ENCODE measurements around the gene IQGAP2. TPM values are rescaled to one million over a fixed set of nuclear protein-coding genes. Genes with fewer than 3 reads are reported as not detected.
"Not testable (repeated sequence)": the region's sequence is repeated elsewhere in the genome, so short reads cannot be mapped to it uniquely, and the experiment has no call there.

IQGAP2 gene
- total RNA-seq, 3 donors from 2014 or later (not counting 1 experiment from before 2014, with no cell fraction given): 172 to 218 (median 207) TPM

DNA sequence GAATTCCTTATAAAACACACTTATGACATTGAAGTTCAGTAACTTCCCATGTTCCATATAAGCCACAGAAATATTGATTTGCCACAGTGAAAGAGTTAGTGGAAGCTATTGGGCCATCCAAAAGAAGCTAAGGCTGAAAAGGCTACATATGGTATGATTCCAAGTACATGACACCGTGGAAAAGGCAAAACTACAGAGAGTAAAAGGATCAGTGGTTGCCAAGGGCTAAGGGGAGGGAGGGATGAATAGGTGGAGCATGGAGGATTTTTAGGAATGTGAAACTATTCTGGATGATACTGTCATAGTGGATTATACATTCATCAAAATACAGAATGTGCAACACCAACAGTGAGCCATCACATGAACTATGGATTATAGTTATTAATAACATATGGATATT is 110.4 kb downstream of the IQGAP2 start:
- Mint-ChIP-seq H3K4me1 (peaks cover 47% of the 10 kb centered on the region in 2 donors), H3K9me3 (no peaks in the 10 kb centered on the region), H3K4me3 (no peak overlapping the region), H3K36me3 (peaks cover 7% of the 10 kb centered on the region), H3K27ac (peak overlapping the region; percentile 48 to 92), H3K27me3 (ENCODE audit: low read depth in 2 of 2) (no peaks in the 10 kb centered on the region)
- Histone ChIP-seq H3K27ac (ENCODE audit: low read length) (no peak overlapping the region), H3K36me3 (ENCODE audit: control insufficient read depth, insufficient read depth, low read length) (peaks cover 12% of the 10 kb centered on the region), H3K4me3 (ENCODE audit: low read length) (no peak overlapping the region), H3K4me1 (ENCODE audit: control insufficient read depth, insufficient read depth, low read length) (peaks cover 6% of the 10 kb centered on the region), H3K27me3 (ENCODE audit: control insufficient read depth, insufficient read depth, low read length) (no peaks in the 10 kb centered on the region), H3K9me3 (ENCODE audit: control insufficient read depth, insufficient read depth, low read length) (no peaks in the 10 kb centered on the region)
- WGBS (ENCODE audit: insufficient coverage): 97% methylated on average over 1 of the region's 1 CpG
- intact Hi-C loops (cut with micrococcal nuclease): no loop called here
- no peak for TF ChIP-seq CTCF (IDR thresholded peaks at IDR 0.05)
- no peak for DNase-seq
- ATAC-seq: no peak

DNA sequence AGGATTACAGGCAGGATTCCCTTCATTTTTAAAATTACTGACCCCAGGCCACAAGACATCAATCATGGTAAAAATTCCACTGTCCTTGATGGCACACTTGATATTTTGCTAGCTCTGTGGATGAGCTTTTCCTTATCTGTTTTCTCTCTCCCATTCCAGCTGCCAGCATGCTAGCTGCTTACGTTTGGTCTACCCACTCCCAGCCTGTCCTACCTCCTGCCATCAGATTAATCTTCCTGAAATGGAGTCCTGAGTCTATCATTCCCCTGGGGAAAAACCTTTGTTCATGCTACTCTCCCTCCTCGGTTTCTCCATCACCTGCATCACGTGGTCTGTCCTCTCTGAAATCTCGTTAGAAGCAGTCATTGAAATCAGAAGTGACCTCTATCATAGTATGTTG is 111.2 kb downstream of the IQGAP2 start:
- H3K27ac Mint-ChIP-seq: peak overlapping the region; percentile 68 to 92
- peaks cover 44 to 49% of the 10 kb centered on the region in 2 donors for H3K4me1 Mint-ChIP-seq
- Histone ChIP-seq H3K27ac (ENCODE audit: low read length) (no peak overlapping the region), H3K4me1 (ENCODE audit: control insufficient read depth, insufficient read depth, low read length) (peaks cover 6% of the 10 kb centered on the region), H3K4me3 (ENCODE audit: low read length) (no peak overlapping the region), H3K27me3 (ENCODE audit: control insufficient read depth, insufficient read depth, low read length) (no peaks in the 10 kb centered on the region), H3K9me3 (ENCODE audit: control insufficient read depth, insufficient read depth, low read length) (no peaks in the 10 kb centered on the region), H3K36me3 (ENCODE audit: control insufficient read depth, insufficient read depth, low read length) (peaks cover 12% of the 10 kb centered on the region)
- no peak overlapping the region for H3K4me3 Mint-ChIP-seq
- intact Hi-C loops (cut with micrococcal nuclease): no loop called here
- ATAC-seq: no peak
- no peaks in the 10 kb centered on the region for H3K9me3 Mint-ChIP-seq
- 93% methylated on average over 3 of the region's 4 CpGs for WGBS (ENCODE audit: insufficient coverage)
- peaks cover 7% of the 10 kb centered on the region for H3K36me3 Mint-ChIP-seq
- no peaks in the 10 kb centered on the region for H3K27me3 Mint-ChIP-seq (ENCODE audit: low read depth in 2 of 2)
- DNase-seq: no peak
- no peak for TF ChIP-seq CTCF (IDR thresholded peaks at IDR 0.05)

- Mint-ChIP-seq H3K27me3 (ENCODE audit: low read depth in 2 of 2) (no peaks in the 10 kb centered on the region), H3K27ac (peak overlapping the region; percentile 68 to 92), H3K9me3 (no peaks in the 10 kb centered on the region), H3K4me3 (no peak overlapping the region), H3K4me1 (peaks cover 42 to 51% of the 10 kb centered on the region in 2 donors), H3K36me3 (peaks cover 7% of the 10 kb centered on the region)
- Histone ChIP-seq H3K9me3 (ENCODE audit: control insufficient read depth, insufficient read depth, low read length) (no peaks in the 10 kb centered on the region), H3K4me1 (ENCODE audit: control insufficient read depth, insufficient read depth, low read length) (peaks cover 6% of the 10 kb centered on the region), H3K4me3 (ENCODE audit: low read length) (no peak overlapping the region), H3K27ac (ENCODE audit: low read length) (no peak overlapping the region), H3K36me3 (ENCODE audit: control insufficient read depth, insufficient read depth, low read length) (peaks cover 12% of the 10 kb centered on the region), H3K27me3 (ENCODE audit: control insufficient read depth, insufficient read depth, low read length) (no peaks in the 10 kb centered on the region)
- intact Hi-C loops (cut with micrococcal nuclease): no loop called here
- no peak for TF ChIP-seq CTCF (IDR thresholded peaks at IDR 0.05)
- 94% methylated on average over 1 of the region's 2 CpGs for WGBS (ENCODE audit: insufficient coverage)
- no peak for DNase-seq
- ATAC-seq: no peak
Measured at GRCh38 chr5:76514713-76515112, 111.6 kb downstream of the IQGAP2 start.

- H3K27ac ChIP-seq (ENCODE audit: low read length): no peak overlapping the region
- H3K27me3 Mint-ChIP-seq (ENCODE audit: low read depth in 2 of 2): no peaks in the 10 kb centered on the region
- H3K4me1 ChIP-seq (ENCODE audit: control insufficient read depth, insufficient read depth, low read length): peaks cover 15% of the 10 kb centered on the region
- no peaks in the 10 kb centered on the region for H3K27me3 ChIP-seq (ENCODE audit: control insufficient read depth, insufficient read depth, low read length)
- no peaks in the 10 kb centered on the region for H3K9me3 ChIP-seq (ENCODE audit: control insufficient read depth, insufficient read depth, low read length)
- DNase-seq: no peak
- peaks cover 47 to 54% of the 10 kb centered on the region in 2 donors for H3K4me1 Mint-ChIP-seq
- peaks cover 7% of the 10 kb centered on the region for H3K36me3 Mint-ChIP-seq
- intact Hi-C loops (cut with micrococcal nuclease): no loop called here
- no peaks in the 10 kb centered on the region for H3K9me3 Mint-ChIP-seq
- peak overlapping the region; percentile 42 to 92 for H3K27ac Mint-ChIP-seq
- TF ChIP-seq CTCF (IDR thresholded peaks at IDR 0.05): no peak
- H3K4me3 Mint-ChIP-seq: no peak overlapping the region
- H3K4me3 ChIP-seq (ENCODE audit: low read length): no peak overlapping the region
- ATAC-seq: peak in 2 of 3 donors; percentile 52 to 55
- peaks cover 4% of the 10 kb centered on the region for H3K36me3 ChIP-seq (ENCODE audit: control insufficient read depth, insufficient read depth, low read length)
- whole genome bisulfite sequencing (ENCODE audit: insufficient coverage): 84% methylated on average over 3 of the region's 3 CpGs
Measured at GRCh38 chr5:76517334-76517733, 114.2 kb downstream of the IQGAP2 start.

DNA sequence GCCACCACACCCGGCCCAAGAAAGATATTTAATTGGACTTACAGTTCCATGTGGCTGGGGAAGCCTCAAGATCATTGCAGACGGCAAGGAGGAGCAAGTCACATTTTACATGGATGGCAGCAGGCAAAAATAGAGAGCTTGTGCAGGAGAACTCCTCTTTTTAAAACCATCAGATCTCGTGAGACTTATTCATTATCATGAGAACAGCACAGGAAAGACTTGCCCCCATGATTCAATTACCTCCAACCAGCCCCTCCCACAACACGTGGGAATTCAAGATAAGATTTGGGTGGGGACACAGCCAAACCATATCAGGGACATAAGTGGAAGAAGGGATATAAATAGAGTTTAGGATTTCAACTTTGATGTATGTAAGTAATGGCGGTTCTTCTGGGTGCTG is 115.2 kb downstream of the IQGAP2 start:
- ATAC-seq; H3K36me3 Mint-ChIP-seq; DNase-seq; H3K4me3 ChIP-seq (ENCODE audit: low read length); H3K4me3 Mint-ChIP-seq; H3K27me3 Mint-ChIP-seq (ENCODE audit: low read depth in 2 of 2); H3K27ac ChIP-seq (ENCODE audit: low read length); H3K9me3 ChIP-seq (ENCODE audit: control insufficient read depth, insufficient read depth, low read length); H3K9me3 Mint-ChIP-seq; intact Hi-C loops (cut with micrococcal nuclease); H3K27me3 ChIP-seq (ENCODE audit: control insufficient read depth, insufficient read depth, low read length); H3K36me3 ChIP-seq (ENCODE audit: control insufficient read depth, insufficient read depth, low read length): not testable (repeated sequence)
- H3K4me1 Mint-ChIP-seq: peaks cover 53 to 60% of the 10 kb centered on the region in 2 donors
- WGBS (ENCODE audit: insufficient coverage): 96% methylated on average over 4 of the region's 5 CpGs
- H3K4me1 ChIP-seq (ENCODE audit: control insufficient read depth, insufficient read depth, low read length): peaks cover 19% of the 10 kb centered on the region
- H3K27ac Mint-ChIP-seq: peak overlapping the region; percentile 38 to 92
